HG02798 (cell line): ENCODE results near the gene PHF19.

ENCODE experiments used
- ATAC-seq: cut with Tn5 transposase; IDR thresholded peaks from one replicate; pipeline ENCODE4 v1.9.1; 2021; ENCODE audit warnings: mild to moderate bottlenecking; ENCODE audit not compliant: unreplicated experiment, poor library complexity

The PHF19 gene

GRCh38 chr9:120914396-120914795 is 37.4 kb upstream of the PHF19 start:
- no peak for ATAC-seq

- ATAC-seq: no peak
These were observed 36.8 kb upstream of the PHF19 start for GRCh38 chr9:120913647-120914264.

GRCh38 chr9:120912958-120913646 is 36.1 kb upstream of the PHF19 start:
- no peak for ATAC-seq

- ATAC-seq: no peak
These were observed 34.4 kb upstream of the PHF19 start for GRCh38 chr9:120911295-120911837.

- no peak for ATAC-seq
These were observed 33.7 kb upstream of the PHF19 start for GRCh38 chr9:120910643-120911042.

- ATAC-seq: no peak
These were observed 32.9 kb upstream of the PHF19 start for GRCh38 chr9:120909904-120910303.

- ATAC-seq: no peak
These were observed 28.6 kb upstream of the PHF19 start for GRCh38 chr9:120905315-120906164.

- ATAC-seq: no peak
These were observed 28.0 kb upstream of the PHF19 start for GRCh38 chr9:120904978-120905301.

- no peak for ATAC-seq
These were observed 27.3 kb upstream of the PHF19 start for GRCh38 chr9:120904061-120904977.

GRCh38 chr9:120902569-120903535 is 25.9 kb upstream of the PHF19 start:
- ATAC-seq: no peak

- ATAC-seq: no peak
These were observed 25.0 kb upstream of the PHF19 start for GRCh38 chr9:120901755-120902568.

- no peak for ATAC-seq
These were observed 23.8 kb upstream of the PHF19 start for GRCh38 chr9:120900824-120901223.

- no peak for ATAC-seq
These were observed 22.6 kb upstream of the PHF19 start for GRCh38 chr9:120899490-120900068.

GRCh38 chr9:120898396-120898795 is 21.4 kb upstream of the PHF19 start:
- ATAC-seq: no peak

- no peak for ATAC-seq
These were observed 19.0 kb upstream of the PHF19 start for GRCh38 chr9:120895951-120896350.

- ATAC-seq: no peak
These were observed 17.5 kb upstream of the PHF19 start for GRCh38 chr9:120894321-120895148.
